Stomach (tissue), 4 donors: ENCODE results near the gene RPH3AL.

Experiments
- POLR2A ChIP-seq, 4 donors: fragments of 450-650 bp; IDR thresholded peaks; one replicate each; pipeline ENCODE4 v1.6.1; 2016; ENCODE audit warnings: antibody characterized with exemption in 4 of 4, control low read depth in 2 of 4, mild to moderate bottlenecking in 1 of 4, moderate library complexity in 1 of 4
- POLR2AphosphoS5 ChIP-seq, 3 donors: sonication (generic); formaldehyde crosslinking; IDR thresholded peaks; one replicate each; pipeline ENCODE4 v1.6.1; 2016; ENCODE audit warnings: antibody characterized with exemption in 3 of 3
- TF ChIP-seq, protein P1 (sequence below), 7 experiments: fragments of 450-650 bp in 4 of 7; fragments of 200-600 bp in 3 of 7; sonication (generic) in 3 of 7; IDR thresholded peaks; one replicate each; pipeline ENCODE4 v1.5.1; 2016 to 2019; ENCODE audit warnings: antibody characterized with exemption in 7 of 7, control low read depth in 2 of 7, mild to moderate bottlenecking in 1 of 7

DNA sequence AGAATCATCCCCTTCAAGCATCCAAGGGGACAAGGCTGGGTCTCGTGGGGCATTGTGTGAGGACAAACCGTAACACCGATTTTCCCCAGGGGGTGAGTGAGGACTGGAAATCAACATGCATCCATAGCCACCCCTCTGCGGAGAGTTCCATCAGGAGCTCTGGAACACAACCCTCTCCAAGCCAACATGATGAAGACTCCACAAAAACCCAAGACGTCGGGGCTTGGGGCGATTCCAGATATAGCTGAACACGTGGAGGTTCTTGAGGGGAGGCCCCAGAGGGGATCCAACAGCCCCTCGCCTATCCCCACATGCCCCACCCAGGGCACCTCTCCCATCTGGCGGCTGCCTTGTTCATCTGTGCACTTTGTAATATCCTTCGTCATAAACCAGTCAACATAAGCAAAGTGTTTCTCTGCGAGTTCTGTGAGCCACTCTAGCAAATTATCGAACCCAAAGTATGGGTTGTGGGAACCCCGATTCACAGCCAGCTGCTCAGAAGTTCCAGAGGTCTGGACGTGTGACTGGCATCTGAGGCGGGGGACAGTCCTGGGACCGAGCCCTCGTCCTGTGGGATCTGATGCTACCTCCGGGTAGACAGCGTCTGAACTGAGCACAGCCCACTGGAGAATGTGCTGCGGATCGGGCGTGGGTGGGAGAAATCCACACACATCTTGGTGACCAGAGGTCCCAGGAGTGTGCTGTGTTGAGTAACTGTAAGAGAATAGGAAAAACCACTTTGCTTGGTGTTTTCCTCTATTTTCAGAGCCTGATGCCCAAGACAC is 55.5 kb downstream of the RPH3AL start:
- TF ChIP-seq, protein P1, sequence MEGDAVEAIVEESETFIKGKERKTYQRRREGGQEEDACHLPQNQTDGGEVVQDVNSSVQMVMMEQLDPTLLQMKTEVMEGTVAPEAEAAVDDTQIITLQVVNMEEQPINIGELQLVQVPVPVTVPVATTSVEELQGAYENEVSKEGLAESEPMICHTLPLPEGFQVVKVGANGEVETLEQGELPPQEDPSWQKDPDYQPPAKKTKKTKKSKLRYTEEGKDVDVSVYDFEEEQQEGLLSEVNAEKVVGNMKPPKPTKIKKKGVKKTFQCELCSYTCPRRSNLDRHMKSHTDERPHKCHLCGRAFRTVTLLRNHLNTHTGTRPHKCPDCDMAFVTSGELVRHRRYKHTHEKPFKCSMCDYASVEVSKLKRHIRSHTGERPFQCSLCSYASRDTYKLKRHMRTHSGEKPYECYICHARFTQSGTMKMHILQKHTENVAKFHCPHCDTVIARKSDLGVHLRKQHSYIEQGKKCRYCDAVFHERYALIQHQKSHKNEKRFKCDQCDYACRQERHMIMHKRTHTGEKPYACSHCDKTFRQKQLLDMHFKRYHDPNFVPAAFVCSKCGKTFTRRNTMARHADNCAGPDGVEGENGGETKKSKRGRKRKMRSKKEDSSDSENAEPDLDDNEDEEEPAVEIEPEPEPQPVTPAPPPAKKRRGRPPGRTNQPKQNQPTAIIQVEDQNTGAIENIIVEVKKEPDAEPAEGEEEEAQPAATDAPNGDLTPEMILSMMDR (IDR thresholded peaks at IDR 0.05) = no peak
- TF ChIP-seq POLR2A (IDR thresholded peaks at IDR 0.05) (no peak), POLR2AphosphoS5 (IDR thresholded peaks at IDR 0.05) (no peak)
